GM19023 (cell line): ENCODE measurements around the gene CXorf38.
"Not testable (repeated sequence)": the region's sequence is repeated elsewhere in the genome, so short reads cannot be mapped to it uniquely, and the experiment has no call there.

Source experiments
- ATAC-seq: cut with Tn5 transposase; IDR thresholded peaks from one replicate; pipeline ENCODE4 v1.9.1; 2021; ENCODE audit warnings: mild to moderate bottlenecking, moderate library complexity; ENCODE audit not compliant: unreplicated experiment

CXorf38 gene

DNA sequence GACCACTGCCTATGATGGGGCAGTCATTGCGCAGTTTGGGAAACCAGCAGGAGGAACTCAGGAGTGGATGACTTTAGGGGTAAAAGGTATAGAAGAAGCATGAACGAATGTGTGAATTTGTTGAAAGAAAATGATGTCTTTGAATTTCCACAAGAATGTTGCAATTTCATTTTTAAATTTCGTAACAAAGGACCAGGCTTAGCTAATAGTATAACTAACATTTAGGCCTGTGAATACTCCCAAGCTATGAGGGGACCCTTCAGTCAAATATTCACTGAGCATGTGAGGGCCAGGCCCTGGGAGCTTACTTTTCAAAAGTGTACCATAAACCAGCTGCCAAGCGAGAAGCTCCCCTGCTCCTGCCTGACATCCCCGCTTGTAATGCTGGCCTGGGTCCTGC, 18.9 kb downstream of the CXorf38 start:
- ATAC-seq, result no peak

DNA sequence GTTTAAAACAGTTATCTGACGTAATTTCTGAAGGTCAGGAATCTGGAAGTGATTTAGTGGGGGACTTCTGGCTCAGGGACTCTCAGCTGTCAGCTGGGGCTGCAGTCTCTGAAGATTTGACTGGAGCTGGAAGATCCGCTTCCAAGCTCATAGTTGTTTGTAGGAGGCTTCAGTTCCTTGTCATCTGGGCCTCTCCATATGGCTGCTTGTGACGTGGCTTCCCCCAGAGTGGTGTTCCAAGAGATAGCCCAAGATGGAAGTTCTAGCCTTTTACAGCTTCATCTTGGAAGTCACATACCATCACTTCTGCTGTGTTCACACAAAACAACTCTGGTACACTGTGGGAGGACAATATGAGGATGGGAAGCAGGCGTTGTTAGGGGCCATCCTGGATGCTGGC, 22.1 kb downstream of the CXorf38 start:
- no peak for ATAC-seq

- ATAC-seq, result no peak
Measured at GRCh38 chrX:40623665-40624064, 23.7 kb downstream of the CXorf38 start.

DNA sequence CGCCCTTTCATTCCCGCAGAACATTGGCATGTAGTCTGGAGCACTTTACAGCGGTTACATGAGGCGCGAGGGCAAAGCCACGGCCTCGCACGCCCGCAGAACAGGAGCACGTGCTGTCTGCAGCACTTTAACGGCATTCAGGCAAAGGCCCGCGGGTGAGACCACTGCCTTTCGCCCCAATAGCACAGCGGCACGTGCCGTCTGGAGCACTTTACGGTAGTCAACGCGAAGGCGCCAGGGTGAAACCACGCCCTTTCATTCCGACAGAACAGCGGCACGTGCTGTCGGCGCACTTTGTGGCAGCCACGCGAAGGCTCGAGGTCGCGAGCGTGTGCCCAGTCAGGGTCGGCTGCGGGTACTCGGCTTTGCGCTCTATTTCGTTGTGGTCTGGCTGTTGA, 24.2 kb downstream of the CXorf38 start, which contains the start of gene MPC1L:
MPC1L (plus strand) TSS at position 290 of the 398 bp plus-strand sequence. CDS start 138 bp downstream, outside the sequence.
- ATAC-seq, result no peak

DNA sequence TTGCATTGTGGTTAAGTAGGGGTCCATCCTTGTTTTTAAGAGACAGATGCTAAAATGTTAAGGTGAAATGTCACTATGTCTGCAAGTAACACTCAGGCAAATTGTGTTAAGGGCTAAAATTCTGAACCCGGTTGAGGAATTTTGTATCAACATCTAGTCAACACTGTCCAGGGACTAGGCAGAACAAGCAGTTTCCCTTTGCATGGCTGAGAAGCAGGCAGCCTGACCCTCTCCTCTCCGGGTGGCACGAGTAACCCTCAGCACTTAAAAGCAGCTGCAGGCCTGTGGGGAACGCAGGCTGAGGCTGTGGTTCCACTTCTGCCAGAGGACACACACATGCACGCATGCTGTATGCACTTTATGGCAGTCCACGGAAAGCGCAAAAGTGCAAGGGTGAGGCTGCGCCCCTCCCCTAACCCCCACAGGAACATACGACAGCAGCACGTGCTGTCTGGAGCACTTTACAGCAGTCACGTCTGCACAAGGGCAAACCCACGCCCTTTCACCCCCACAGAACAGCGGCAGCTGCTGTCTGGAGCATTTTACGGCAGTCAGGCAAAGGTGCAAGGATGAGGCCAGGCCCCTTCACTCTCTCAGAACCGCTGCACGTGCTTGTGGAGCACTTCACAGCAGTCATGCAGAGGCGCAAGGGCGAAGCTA, 24.8 kb downstream of the CXorf38 start:
- ATAC-seq, result no peak

- no peak for ATAC-seq
Measured at GRCh38 chrX:40617566-40617965, 29.8 kb downstream of the CXorf38 start.

DNA sequence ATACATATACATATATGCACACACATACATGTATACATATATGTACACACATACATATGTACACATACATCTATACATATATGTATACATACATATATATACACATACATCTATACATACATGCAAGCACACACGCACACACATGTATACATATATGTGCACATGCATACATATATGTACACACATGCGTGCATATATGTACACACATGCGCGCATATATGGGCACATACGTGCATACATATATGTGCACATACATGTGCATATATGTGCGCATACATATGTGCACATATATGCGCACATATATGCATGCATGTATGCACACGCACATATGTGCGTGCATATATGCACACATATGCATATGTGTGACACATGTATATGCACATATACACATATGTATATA, 31.4 kb downstream of the CXorf38 start:
- no peak for ATAC-seq

DNA sequence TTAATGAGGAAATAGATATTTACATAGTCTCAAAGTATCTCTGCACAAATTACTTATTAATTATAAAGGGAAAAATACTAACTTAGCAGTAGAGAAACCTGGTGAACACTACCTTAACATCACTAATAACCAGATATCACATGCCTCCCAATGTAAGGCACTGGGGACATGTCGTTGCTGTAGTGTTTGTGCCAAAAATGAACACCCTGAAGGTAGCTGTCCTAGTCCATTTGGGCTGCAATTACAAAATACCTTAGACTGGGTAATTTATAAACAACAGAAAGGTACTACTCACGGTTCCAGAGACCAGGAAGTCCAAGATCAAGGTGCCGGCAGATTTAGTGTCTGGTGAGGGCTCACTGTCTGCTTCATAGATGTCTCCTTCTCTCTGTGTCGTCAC, 34.9 kb downstream of the CXorf38 start:
- ATAC-seq, result no peak

- no peak for ATAC-seq
Measured at GRCh38 chrX:40607381-40607780, 40.0 kb downstream of the CXorf38 start.

DNA sequence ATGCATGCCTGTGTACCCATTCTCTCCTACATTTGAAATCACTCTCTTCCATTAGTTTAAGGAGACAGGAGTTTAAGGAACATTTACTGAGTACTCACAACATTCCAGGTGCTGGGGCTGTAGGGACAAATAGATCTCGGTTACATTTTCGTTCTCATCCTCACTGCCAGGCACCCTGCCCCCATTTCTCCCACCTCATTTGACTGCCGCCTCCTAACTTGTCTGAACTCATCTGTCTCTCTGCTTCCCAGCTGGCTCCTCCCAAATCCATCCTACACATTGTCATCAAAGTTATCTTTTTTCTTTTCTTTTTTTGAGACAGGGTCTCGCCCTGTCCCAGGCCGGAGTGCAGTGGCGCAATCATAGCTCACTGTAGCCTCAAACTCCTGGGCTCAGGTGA, 43.9 kb downstream of the CXorf38 start:
- ATAC-seq, result no peak

- not testable (repeated sequence) for ATAC-seq
Measured at GRCh38 chrX:40589616-40590321, 57.6 kb downstream of the CXorf38 start.

DNA sequence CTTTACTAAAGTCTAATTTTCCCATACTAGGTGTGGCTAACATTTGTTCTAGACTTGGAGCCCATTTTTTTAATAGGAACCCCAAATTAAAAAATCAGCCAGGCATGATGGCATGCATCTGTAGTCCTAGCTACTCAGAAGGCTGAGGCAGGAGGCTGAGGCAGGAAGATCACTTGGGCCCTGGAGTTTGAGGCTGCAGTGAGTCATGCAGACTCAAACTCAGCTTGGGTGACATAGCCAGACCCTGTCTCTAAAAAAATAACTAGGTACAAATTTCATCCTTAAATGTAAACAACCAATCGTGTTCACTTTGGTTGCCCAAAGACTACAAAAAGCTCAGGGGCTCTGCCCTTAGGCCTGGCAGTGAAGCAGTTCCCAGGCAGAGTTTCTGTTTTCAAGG, 59.7 kb downstream of the CXorf38 start:
- not testable (repeated sequence) for ATAC-seq

DNA sequence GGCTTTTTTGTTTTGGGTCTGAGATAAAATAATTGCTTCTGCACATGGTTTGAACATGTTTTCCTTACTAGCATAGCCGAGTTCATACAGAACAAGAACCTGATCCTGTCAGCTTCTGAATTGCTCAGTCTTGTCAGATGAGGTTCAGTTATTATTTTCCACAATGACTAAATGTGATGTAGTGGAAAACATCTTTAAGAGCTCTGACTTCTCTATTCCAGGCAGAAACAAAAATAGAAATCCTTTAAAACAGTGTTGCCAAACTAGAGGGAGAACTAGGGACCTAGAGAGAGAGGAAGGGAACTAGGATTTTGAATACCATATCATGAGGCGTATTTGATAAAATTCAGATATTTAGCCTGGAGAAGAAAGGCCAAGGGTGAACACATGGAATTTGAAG, 64.5 kb downstream of the CXorf38 start:
- no peak for ATAC-seq

DNA sequence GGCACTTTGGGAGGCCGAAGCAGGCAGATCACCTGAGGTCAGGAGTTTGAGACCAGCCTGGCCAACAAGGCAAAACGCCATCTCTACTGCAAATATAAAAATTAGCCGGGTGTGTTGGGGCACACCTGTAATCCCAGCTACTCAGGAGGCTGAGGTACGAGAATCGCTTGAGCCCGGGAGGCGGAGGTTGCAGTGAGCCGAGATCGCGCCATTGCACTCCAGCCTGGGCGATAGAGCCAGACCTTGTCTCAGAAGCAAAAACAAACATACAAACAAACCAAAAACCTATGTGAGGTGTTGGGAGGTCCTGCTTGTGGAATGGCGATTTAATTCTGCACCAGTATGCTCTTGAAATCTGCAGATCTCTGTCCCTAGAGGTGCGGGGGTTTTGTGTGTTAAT, 65.2 kb downstream of the CXorf38 start:
- ATAC-seq, result not testable (repeated sequence)

- no peak for ATAC-seq
Measured at GRCh38 chrX:40581336-40581920, 65.9 kb downstream of the CXorf38 start.

DNA sequence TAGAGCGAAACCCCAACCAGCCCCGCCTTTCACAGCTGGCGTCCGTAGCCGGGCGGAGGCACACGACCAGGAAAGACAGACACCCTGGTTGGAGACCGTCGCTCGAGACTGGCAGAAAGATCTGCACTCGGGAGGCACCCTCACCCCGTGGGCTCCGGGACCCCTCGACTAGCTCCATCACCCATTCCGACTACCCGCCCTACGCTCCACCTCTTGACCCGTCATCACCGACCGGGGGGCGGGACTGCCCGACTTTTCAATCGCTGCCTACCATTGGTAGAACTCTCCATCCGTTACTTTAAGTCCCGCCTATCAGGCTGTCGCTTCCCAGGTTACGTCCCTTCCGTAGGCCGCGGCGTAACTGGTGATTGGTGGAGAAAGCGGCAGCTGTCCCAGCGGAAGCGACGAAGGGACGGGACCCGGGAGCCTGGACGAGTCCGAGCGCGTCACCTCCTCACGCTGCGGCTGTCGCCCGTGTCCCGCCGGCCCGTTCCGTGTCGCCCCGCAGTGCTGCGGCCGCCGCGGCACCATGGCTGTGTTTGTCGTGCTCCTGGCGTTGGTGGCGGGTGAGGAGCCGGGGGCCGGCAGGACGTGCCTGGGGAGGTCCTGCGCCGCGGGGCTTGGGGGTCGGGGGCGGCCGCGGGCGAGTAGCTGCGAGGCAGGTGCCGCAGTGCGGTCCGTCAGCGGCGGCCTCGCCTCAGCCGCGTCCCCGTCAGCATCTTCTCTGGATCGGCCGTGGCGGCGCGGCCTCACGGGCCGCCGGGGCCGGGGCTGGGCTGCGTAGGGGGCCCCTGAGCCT, 66.6 kb downstream of the CXorf38 start, which contains the start of gene ATP6AP2:
ATP6AP2 (plus strand) TSS at position 434 of the 799 bp plus-strand sequence; CDS start at position 530, 96 bp downstream.
- ATAC-seq, result peak; percentile 95

GRCh38 chrX:40579900-40580536, 67.3 kb downstream of the CXorf38 start:
- ATAC-seq, result peak; percentile 44

DNA sequence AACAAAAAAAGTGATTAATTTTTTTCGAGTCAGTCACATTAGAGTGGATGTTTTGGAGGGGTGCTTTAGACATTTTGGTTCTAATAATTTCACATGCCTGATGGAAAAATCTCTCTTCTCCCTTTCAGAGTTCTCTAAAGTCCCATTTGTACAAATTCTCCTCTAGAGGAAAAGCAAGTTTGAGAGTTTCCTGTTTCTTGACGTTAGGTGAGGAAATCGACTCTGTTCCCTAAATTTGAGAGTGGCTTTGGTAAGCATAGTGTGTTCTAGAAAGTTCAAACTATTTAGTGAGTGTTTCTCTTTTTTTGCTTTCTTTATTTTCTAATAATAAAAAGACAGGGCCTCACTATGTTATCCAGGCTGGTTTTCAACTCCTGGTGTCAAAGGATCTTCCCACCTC, 68.2 kb downstream of the CXorf38 start:
- no peak for ATAC-seq

GRCh38 chrX:40578039-40578695, 69.2 kb downstream of the CXorf38 start:
- no peak for ATAC-seq
